Stimulated activated CD8-positive, alpha-beta memory T cell treated with anti-CD3 and anti-CD28 coated beads, Interleukin-4, amount 100 ng/mL, for 1 hour (primary cell): ENCODE data around the gene ATOSB.

Experiments
- DNase-seq, 2 donors: peaks; one replicate each; pipeline ENCODE4 v3.0.0-alpha.2; 2020; ENCODE audit warnings: low read depth in 2 of 2, low spot score in 1 of 2

The ATOSB gene

DNA sequence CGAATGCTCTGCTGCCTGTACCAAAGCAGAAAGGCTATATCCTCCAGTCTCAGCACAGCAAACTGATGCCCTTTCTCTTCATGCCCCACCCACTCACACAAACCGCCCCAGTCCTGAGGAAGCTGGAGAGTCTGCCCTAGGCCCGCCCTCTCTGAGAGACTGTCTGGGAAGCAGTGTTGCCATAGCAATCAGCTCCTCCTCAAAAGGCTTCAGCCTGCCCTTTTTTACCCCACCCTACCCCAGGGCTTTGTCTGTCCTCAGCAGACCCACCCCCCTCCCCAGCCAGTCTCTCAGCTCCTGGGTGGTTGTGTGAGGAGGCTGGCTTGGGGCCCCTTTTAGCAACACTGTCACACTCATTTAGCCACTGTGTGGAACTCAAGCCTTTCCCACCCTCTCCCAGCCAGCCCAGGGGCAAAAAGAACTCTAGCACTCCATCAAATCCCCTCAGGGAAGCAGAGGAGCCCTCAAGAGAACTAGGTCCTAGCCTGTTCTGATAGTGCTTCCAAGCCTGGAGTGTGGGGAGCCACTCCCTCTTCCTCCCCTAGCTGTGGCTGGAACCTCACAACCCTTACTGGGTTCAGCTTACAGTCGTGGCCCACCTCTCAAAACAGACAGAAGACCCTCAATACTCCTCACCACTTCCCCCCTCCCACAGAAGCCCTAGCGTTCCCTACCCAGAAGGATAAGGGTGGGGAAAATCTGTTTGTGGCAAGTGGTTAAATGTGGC, 1.4 kb downstream of the ATOSB start:
- no peak for DNase-seq

DNA sequence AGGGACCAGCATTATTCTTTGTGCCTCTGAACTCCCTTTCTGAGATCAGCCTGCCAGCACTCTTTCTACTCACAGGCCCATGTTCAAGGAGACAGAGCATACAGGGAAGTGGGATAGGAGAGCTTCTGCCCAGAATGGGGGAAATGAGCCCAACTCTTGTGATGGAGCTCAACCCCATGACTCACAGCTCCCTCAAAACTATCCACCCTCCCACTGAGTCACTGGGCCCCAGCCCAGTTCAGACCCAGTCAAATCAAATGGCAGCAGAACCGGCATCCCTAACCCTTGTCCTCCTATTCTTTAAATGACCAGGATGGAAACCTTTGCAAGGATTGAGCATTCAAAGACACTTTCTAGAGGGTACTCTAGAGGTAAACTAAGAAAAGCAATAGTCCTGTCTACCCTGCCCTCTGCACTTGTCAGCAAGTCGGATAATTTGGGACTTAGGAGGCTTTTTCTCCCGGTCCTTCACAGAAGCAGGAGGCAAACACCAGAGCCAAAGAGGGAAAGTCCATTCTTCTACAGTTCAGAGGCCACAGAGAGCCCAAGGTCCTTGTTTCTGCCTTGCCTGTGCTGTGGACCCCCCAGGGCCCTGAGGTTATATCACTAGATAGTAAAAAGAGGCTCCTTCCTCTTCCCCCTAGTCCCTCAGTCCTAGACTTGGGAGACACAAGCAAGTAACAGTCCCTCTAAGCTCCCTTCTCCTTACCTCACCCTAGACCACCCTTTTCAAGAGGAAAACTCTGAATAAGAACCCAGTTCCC, 3.2 kb downstream of the ATOSB start:
- DNase-seq, result no peak

DNA sequence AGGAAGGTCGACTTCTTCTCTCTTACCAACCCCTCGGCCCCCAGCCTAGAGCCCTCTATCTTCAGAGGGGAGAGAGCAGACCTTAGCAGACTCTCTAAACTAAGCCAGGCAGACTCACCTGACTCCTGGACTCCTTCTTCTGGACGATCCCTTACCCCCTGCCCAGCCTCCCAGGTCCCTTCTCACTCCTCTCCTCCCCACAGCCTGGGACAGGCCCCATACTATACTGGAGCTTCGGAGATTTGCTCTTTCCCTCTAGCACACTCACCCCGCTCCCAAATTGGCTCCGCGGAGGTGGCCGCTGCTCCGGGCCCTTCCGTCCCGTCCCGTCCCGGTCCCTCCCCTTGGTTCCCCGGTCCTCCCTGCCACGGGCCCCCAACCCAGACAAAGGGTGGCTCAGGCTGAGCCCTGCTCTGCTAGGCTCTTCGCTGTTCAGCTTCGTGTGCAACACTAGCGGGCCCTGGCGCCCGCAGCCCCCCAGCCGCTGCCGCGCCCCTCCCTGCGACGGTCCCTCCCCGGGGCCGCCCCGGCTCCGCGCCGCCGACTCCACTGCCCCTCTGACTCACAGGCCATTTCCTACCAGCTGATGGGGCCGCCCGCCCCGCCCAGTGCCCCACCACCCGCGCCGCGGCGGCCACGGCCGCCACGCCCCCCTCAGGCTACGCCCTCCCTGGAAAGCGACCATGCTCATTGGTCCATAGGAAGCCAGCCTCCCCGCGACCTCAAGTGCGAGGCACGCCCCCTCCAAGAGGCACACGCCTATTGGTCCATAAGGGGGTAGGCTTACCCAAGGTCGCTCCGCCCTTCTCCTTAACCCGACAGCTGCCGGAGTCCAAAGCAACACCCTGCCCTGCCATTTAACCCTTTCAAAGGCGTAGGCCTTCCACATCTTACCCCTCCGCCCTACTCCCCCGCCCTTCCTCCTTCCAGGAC, 4.4 kb downstream of the ATOSB start:
- peak; percentile 88 to 92 for DNase-seq

DNA sequence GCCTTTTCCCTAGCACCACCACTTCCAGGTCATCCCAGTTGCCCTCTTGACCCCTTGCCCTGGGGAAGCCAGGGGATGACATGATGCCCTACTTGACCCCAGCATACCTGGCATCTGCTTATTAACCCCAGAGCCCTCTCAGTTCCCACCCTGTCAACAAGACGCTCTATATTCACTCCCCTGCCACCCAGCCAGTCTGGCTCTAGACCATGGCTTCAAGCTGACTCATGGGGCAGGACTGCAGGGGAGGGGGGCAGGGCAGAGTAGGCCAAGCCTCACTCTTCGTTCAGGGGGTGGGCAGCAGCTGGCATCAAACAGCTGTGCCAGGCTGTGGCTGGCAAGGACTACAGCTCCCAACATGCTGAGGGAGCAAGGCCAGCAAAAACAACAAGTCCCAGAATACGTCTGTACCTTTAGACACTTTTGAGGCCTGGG, 5.3 kb downstream of the ATOSB start:
- no peak for DNase-seq

DNA sequence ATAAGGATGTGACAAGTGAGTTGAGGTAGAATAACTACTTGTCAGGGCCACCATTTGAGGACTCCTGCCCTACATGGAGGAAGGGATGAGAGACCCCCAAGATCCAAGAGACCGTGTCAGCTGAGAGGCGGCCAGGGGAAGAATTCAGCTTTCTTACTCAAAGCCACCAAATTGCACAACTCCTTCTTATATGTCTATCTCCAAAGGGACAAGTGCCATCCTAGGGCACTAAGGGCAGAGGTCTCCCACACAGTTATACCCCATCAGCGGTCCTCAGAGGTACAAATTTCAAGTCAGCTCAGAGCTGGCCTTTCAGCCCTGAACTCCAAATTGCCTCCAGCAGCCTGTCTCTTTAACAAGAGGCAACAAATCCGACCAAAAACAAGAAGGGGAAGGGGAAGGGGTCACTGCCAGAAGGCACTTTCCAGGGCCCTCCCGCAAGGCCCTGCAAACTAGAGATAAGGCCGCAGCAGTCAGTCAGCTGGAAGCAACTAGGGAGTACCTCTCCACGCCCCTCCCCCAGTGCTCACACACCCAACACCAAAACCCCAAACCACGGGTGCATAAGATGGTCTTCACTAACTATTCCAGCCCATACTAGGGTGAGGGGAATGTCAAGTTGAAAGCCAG, 6.6 kb downstream of the ATOSB start:
- no peak for DNase-seq

DNA sequence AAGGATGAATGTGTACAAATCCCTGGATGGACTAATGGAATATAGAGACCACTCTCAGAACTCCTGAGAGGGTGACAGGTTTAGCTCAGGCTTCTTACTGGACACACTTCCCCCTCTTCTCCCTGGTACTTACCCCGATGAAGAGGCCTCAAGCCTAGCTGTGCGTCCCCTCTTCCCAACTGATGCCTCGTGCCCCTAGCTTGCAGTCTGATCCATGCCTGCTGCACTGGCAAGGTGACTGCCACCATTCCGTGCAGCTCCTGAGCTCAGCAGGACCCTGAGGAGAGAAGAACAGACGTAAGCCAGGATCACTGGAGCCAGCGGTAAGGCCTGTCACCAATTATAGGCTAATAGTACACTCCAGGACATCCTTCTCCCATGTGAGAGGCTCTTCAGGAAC, 7.2 kb downstream of the ATOSB start:
- DNase-seq, result no peak

DNA sequence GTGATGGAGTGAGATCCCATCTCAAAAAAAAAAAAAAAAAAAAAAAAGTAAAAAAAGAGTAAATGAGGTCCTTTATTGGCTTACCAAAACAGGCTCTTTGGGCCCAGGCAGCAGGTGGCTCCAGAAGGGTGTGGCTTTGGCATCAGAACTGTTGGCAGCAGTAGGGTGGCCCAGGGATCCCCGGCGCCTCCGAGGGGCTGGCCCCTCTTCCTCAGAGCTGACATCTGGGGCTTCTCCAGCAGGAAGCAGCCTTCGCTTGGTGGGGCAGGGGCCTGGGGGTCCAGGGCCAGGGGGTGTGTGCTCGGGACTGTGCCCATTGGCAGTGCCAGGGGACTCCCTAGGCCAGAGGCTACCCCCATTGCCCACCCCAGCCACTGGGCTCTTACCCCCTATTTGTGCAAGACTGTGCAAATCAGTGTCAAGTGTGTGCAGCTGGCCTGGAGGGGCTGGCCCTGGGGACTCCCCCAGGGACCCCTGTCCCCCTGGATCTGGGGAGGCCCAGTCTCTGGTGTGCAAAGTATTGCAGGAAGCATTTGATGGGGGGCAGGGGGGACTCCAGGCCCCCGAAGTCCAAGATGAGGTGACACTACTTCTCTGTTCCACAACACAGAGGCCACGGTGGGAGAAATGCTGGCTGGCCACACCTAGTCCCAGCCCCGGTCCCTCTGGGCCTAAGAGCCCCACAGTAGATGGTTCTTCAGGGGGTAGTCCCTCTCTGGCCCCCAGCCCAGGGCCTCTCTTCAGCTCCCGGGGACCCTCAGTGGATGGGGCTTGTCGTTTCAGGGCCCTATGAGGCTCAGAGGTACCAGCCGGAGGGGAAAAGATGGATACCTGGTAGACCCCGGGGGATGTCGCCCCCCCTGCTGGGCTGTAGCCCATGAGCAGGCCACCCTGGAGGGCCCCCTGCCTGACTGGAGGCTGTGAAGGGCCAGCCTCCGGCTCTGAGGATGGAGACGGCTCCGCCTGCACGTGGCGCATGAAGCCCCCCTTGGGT, 8.1 kb downstream of the ATOSB start:
- no peak for DNase-seq

DNA sequence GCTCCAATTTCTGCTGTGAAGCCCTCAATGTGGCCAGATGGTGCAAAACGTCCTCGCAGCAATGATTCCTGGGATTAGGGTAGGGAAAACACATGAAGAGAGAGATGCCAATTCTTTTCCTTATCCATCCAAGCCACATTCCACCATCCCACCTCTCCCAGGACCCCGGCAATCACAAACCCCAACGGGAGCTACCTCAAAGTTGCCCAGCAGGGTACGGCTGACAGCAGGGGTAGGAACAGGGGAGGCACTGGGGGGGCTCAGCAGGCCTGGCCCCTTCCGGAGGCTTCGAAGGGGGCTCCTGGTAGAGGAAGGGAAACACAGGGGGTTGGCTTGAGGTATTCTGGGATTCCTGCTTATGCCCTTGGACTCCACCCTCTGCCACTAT, 9.3 kb downstream of the ATOSB start:
- no peak for DNase-seq

DNA sequence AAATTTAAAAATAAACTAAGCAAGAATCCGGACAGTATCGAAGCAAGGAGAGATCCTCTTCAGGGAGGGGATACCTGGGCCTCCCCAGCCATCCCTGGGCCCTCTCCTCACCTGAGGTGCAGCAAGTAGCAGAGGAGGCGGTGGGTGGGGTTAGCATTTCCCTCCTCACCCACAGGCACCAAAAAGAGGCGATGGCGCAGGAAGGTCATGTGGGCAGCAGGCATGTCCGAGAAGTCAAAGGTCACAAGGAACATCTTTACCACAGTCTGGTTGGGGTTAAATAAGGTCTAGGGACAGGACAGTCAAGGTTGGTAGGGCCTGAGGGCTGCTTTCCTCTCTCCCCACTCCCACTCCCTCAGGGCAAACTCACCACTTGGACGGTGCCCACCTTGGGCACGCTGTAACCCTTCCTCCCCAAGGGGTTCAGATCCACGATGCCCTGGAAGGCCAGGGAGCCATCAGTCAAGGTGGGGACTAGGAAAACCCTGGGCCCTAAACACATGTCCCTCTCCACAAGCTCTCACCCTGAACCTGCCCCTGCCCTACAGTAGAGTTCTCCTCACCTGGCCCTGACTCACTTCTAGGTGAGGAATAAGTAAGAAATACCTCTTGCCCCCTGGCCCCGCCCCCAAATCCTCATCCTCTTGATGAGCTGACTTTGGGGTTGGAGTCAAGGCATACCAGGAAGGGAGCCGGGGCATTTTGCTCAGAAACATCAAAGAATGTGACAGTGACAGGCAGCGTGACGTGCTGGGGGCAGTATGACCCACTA, 9.9 kb downstream of the ATOSB start:
- no peak for DNase-seq

DNA sequence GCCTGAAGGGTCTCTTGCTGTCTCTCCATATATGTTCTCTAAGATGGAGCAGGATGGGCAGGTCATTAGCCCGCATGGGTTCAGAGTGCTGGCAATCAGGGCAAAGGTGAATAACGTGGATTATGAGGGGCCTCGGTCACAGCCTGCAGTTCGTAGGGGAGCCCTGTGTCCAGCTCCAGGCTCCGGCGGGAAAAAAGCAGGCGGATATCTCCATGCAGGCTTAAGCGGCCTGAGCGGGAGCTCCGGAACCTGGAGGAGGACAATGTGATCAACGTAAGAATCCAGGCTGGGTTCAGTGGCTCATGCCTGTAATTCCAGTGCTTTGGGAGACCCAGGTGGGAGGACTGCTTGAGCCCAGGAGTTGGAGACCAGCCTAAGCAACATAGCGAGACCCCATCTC, 10.5 kb downstream of the ATOSB start:
- DNase-seq, result no peak

DNA sequence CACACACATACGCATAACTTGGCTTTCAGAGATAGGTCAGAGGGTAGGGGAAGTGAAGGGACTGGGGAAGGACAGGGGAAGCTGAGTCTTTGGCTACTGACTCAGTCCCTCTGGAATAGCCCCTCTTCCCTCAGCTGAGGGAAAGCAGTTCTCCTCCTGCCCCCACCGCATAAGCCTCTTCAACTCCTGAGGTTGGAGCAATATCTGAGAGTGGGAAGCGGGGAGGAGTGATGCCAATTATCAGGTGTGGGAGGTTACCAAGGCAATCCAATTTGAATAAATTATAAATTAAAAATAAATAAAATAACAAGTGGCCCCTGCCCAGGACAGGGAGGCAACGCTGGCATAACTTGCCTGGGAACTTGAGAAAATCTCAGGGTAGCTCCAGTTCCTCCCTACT, 11.1 kb downstream of the ATOSB start:
- DNase-seq, result no peak

DNA sequence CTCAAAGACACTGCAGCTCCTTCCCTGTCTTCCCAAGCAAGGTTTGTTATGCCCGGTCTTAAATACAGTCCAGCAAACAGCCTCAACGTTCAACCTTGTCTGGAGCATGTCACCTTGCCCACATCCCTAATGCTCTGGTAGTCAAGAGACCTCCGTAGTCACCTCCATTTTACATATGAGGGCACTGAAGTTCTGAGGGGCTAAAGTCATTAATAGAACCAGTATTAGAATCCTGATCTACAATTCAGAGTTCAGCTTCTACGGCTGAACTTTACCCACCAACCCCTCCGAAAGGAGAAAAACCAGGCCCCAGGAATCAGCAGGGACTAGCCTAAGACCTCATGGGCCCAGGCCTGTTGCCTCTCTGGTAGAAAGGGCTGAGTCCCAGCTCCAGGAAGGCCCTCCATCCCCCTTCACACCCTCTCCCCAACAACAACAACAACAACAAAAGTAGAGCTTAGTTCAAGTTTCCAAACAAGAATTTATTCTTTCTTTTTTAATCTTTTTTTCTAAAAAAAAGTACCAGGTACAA, 11.9 kb downstream of the ATOSB start:
- no peak for DNase-seq

DNA sequence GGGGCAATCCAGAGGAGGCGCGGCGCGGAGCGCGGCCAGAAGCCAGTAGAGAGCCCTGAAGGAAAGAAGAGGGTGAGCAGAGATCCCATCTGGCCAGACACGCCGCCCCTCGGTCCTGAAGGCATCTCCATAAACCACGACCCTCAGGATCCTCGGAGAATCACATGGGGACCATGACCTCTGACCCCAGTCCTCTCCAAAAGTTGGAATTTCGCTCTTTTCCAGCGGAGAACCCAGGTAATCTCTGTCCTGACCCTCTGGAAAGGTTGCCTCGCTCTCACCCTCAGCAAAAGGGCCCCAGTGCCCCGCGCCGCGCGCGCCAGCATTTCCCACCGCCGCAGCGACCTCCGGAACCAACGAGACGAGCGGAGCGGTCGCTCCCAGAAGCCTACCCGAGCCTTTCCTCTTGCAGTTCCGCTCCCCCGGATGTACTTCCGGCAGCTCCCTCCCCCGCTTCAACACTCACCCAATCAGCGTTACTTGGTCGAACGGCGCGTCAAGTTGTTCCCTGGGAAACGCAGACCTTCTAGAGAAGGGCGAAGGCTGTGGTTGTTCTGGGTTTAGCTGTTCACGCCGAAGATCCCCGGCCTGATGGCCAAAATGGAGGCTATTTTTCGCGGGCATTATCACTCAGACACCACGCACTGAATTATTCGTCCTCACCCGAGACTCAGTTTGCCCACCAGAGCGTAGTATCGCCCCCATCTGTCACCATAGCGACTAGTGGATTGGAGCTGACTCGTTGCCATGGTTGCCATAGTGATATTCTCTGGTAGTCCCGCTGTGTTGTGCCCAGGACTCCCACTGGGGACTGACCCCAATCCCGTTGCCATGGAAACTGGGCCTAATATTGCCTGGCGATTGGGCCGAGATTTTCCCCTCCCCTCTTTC, 12.6 kb downstream of the ATOSB start, which contains the start of gene STOML2:
STOML2 (minus strand) TSS at position 363 of the 891 bp plus-strand sequence; CDS start at position 326, 37 bp downstream.
- DNase-seq, result peak; percentile 72 to 86

DNA sequence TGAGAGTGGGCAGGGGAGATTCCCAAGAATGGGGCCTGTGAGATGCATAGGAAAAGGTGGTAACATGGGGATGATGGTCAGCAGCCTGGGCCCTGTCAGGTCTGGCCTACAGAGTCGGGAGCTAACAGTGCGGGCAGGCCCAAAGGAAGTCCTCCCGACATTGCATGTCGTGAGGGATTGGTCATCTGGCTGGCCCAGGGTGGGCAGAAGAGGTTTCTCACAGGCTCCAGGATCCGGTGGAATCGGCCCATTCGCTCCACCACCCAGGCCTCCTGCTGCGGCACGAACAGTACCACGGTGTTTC, 13.2 kb downstream of the ATOSB start:
- DNase-seq, result no peak

DNA sequence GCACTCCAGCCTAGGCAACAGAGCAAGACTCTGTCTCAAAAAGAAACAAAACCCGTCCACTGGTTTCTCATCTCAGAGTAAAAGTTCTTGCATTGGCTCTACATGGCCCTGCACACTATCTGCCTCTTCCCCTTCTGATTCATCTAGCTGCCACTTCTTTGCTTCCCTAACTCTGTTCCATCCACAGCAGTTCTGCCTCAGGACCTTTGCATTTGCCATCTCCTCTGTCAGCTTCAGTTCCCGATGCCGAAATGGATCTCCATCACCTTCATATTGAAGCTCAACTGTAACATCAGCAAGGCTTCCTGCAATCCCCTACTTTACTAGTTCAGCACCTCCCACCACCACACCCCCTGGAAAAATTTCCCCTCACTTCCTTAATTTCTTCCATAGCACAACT, 18.1 kb downstream of the ATOSB start:
- DNase-seq, result no peak

DNA sequence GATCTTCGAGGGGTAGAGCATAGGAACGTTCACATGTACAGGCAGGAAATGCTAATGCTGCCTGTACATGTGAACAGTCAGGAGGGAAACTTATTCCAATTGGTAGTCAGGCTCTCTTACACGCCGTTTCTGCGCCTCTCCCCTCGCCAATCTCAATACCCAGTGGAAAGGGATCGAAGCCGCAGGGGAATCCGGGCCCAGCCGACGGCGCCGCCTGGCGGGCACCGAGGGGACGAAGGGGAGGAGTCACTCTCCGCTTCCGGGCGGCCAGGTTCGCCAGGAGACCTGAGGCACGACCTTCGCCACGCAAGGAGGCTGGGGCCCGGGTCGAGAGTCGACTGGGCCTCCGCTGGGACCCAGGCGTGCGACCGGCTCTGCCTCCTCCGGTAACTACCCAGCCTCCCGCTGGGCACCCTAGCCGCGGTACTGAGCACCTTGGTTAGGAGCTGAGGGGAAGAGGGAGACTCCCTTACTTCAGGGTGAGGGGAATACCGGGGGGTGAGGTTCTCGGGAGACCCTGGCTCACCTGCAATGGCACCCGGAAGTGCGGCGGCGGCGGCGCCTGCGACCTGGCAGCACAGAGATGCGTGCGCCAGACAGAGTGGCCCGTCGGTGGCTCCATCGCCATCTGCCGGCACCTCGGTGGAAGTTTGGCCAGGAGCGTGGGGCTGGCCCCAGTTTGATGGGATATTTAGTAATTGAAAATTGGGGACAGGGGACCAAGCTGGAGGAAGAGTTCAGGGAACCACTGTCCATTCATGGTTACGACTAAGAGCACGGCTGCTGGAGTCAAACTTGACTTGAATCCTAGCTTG, 19.4 kb downstream of the ATOSB start, which contains the start of gene PIGO:
PIGO (minus strand) TSS at position 557 of the 815 bp plus-strand sequence. CDS start 1,026 bp downstream, outside the sequence.
- peak; percentile 70 to 79 for DNase-seq

DNA sequence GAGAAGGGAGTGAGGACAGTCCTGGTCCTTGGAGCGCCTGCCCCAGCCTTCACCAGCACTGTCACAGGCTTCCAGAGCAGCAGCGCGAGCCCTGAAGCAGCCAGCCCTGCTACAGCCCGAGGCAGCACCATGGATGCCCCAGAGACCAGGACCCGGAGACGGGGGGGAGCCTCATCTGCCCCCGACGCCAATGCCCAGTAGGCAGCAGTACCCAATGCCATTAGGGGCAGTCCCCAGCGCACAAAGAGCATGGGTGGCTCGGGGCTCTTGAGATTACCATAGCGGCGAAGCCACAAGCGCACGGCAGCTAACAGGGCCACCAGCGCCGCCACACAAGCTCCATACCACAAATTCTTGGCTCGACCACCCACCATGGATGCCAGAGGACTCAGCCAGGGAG, 24.1 kb downstream of the ATOSB start:
- DNase-seq, result no peak
